WTC11 (cell line): Measurements from ENCODE around the gene ADAMTS18. TPM values are rescaled to one million over a fixed set of nuclear protein-coding genes. Genes with fewer than 3 reads are reported as not detected.

Experiments
- ATAC-seq: fragments of 200-7000 bp; cut with Tn5 transposase; 2 replicates; pipeline ENCODE4 v1.10.0; 2021; ENCODE audit warnings: mild to moderate bottlenecking, moderate library complexity
- CTCF ChIA-PET: fragments of 300-600 bp; sonication (Branson Sonifier 250); formaldehyde crosslinking; loops from one replicate; lab custom pipeline; 2021; ENCODE audit warnings: antibody characterized with exemption; lab: Charles Lee
- POLR2A ChIA-PET: fragments of 350-600 bp; sonication (Branson Sonifier 250); formaldehyde crosslinking; loops from one replicate; lab custom pipeline; 2021; ENCODE audit warnings: antibody characterized with exemption; lab: Charles Lee
- DNase-seq: peaks from one replicate; pipeline ENCODE4 v3.0.0; 2021; ENCODE audit warnings: low spot score
- H3K27ac Mint-ChIP-seq: 2 replicates; pipeline ENCODE4 v1.8.0; 2021; ENCODE audit warnings: mixed read lengths
- H3K27me3 Mint-ChIP-seq: 2 replicates; pipeline ENCODE4 v1.8.0; 2021; ENCODE audit warnings: low read depth, mild to moderate bottlenecking, moderate library complexity, mixed read lengths
- H3K36me3 Mint-ChIP-seq: 2 replicates; pipeline ENCODE4 v1.8.0; 2021; ENCODE audit warnings: mixed read lengths
- H3K4me1 Mint-ChIP-seq: 2 replicates; pipeline ENCODE4 v1.8.0; 2022; ENCODE audit warnings: mixed read lengths
- H3K4me3 Mint-ChIP-seq: 2 replicates; pipeline ENCODE4 v1.8.0; 2021; ENCODE audit warnings: mild to moderate bottlenecking, moderate library complexity, mixed read lengths
- H3K9me3 Mint-ChIP-seq: 2 replicates; pipeline ENCODE4 v1.8.0; 2021; ENCODE audit warnings: mixed read lengths
- ATF1 ChIP-seq: sonication (generic); formaldehyde crosslinking; IDR thresholded peaks from 2 replicates; pipeline ENCODE4 v1.8.1; 2023; ENCODE audit warnings: mild to moderate bottlenecking, moderate library complexity, missing genetic modification reagents
- CREM ChIP-seq: sonication (generic); formaldehyde crosslinking; IDR thresholded peaks from 2 replicates; pipeline ENCODE4 v1.8.1; 2022; ENCODE audit warnings: mild to moderate bottlenecking, missing genetic modification reagents, moderate library complexity
- E2F1 ChIP-seq: sonication (generic); formaldehyde crosslinking; IDR thresholded peaks from 2 replicates; pipeline ENCODE4 v1.8.0; 2022; ENCODE audit warnings: mild to moderate bottlenecking, missing genetic modification reagents
- E2F5 ChIP-seq: sonication (generic); formaldehyde crosslinking; IDR thresholded peaks from 2 replicates; pipeline ENCODE4 v1.8.1; 2022; ENCODE audit warnings: mild to moderate bottlenecking, moderate library complexity, missing genetic modification reagents
- GTF2I ChIP-seq: fragments of 250-450 bp; sonication (Bioruptor Pico); conservative IDR thresholded peaks from 2 replicates; pipeline ENCODE4 v1.4.0; 2021; ENCODE audit warnings: mild to moderate bottlenecking
- JUN ChIP-seq: sonication (generic); formaldehyde crosslinking; IDR thresholded peaks from 2 replicates; pipeline ENCODE4 v1.8.0; 2023; ENCODE audit warnings: mild to moderate bottlenecking, missing genetic modification reagents
- MXD4 ChIP-seq: fragments of 250-450 bp; sonication (Bioruptor Pico); IDR thresholded peaks from 2 replicates; pipeline ENCODE4 v1.8.0; 2021; ENCODE audit warnings: mild to moderate bottlenecking, moderate library complexity, borderline replicate concordance
- RELA ChIP-seq: sonication (generic); formaldehyde crosslinking; IDR thresholded peaks from 2 replicates; pipeline ENCODE4 v1.8.1; 2022; ENCODE audit warnings: missing genetic modification reagents, mild to moderate bottlenecking, borderline replicate concordance
- SP1 ChIP-seq: sonication (generic); formaldehyde crosslinking; conservative IDR thresholded peaks from 2 replicates; pipeline ENCODE4 v1.8.1; 2022; ENCODE audit warnings: missing genetic modification reagents
- STAT6 ChIP-seq: sonication (generic); formaldehyde crosslinking; conservative IDR thresholded peaks from 2 replicates; pipeline ENCODE4 v1.8.1; 2023; ENCODE audit warnings: mild to moderate bottlenecking, low read depth, missing genetic modification reagents, moderate library complexity
- TCF7 ChIP-seq: sonication (generic); formaldehyde crosslinking; IDR thresholded peaks from 2 replicates; pipeline ENCODE4 v1.8.0; 2022; ENCODE audit warnings: mild to moderate bottlenecking, low read depth, missing genetic modification reagents, moderate library complexity
- USF2 ChIP-seq: sonication (generic); formaldehyde crosslinking; IDR thresholded peaks from 2 replicates; pipeline ENCODE4 v1.8.1; 2023; ENCODE audit warnings: mild to moderate bottlenecking, missing genetic modification reagents, moderate library complexity
- ZBTB21 ChIP-seq: sonication (generic); formaldehyde crosslinking; IDR thresholded peaks from 2 replicates; pipeline ENCODE4 v1.8.1; 2023; ENCODE audit warnings: mild to moderate bottlenecking, missing genetic modification reagents, borderline replicate concordance
- ZMAT4 ChIP-seq: fragments of 250-450 bp; sonication (Bioruptor Pico); IDR thresholded peaks from 2 replicates; pipeline ENCODE4 v1.9.0; 2021; ENCODE audit warnings: mild to moderate bottlenecking
- ZNF232 ChIP-seq: sonication (generic); formaldehyde crosslinking; IDR thresholded peaks from 2 replicates; pipeline ENCODE4 v1.8.0; 2022; ENCODE audit warnings: mild to moderate bottlenecking, missing genetic modification reagents
- ZNF317 ChIP-seq: sonication (generic); formaldehyde crosslinking; IDR thresholded peaks from 2 replicates; pipeline ENCODE4 v1.8.1; 2023; ENCODE audit warnings: low read depth, mild to moderate bottlenecking, moderate library complexity, missing genetic modification reagents, borderline replicate concordance
- ZNF671 ChIP-seq: fragments of 250-450 bp; sonication (Bioruptor Pico); IDR thresholded peaks from 2 replicates; pipeline ENCODE4 v1.8.0; 2021; ENCODE audit warnings: mild to moderate bottlenecking
- total RNA-seq: library from RNA; stranded (reverse); gene quantifications from 3 replicates; pipeline ENCODE4 v1.2.3, GENCODE V29; 2021
- TF ChIP-seq, protein P1 (sequence below): sonication (generic); formaldehyde crosslinking; IDR thresholded peaks from 2 replicates; pipeline ENCODE4 v1.8.0; 2022; ENCODE audit warnings: missing genetic modification reagents
- TF ChIP-seq, protein P2 (sequence below): sonication (generic); formaldehyde crosslinking; IDR thresholded peaks from 2 replicates; pipeline ENCODE4 v1.8.1; 2022; ENCODE audit warnings: low read depth, missing genetic modification reagents, borderline replicate concordance
- TF ChIP-seq, protein P3 (sequence below): sonication (generic); formaldehyde crosslinking; IDR thresholded peaks from 2 replicates; pipeline ENCODE4 v1.8.1; 2022; ENCODE audit warnings: mild to moderate bottlenecking, missing genetic modification reagents, moderate library complexity, borderline replicate concordance

ADAMTS18 gene
- total RNA-seq, 1 experiment from 2014 or later, result 0.17 TPM

DNA sequence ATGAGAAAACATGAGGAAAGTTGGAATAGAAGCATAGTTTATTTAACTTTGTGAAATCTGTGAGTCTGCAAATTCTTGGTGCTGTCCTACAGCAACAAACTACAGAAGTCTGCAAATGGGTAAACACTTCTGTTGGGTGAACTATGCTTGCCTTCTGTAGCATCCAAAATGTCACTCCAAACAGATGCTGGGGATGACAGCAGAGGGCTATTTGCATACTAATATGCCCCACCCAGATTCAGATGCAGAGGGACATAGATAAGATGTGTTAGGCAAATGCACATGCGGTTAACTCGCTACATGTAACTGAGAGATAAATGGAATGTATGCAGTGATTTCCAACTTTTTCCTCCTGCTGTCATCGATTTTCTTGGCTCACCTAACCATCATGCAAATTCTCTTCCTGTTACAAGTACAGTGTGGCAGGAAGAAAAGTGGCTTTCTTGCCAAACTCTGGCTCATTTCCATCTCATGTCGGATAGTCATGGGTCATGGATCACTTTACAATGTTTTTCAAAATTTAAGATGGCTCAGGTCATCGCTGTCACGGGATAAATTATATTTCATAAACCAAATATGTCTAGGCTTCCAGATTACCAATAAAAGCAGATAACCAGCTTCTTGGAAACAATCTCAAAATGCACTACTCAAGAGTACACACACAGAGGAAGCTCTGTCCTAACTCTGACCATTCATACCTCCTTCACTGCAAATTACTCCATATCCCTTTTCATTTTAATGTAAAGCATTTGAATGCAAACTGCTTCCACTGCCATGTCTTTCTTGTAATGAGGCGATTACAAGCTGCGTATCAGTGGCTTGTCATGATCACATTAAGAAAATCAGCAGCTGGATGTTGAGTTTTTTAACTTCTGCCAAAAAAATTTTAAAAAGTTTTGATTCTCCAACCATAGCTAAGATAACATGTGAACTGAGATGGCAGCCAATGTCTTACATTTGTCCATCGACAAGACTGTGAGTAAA is 47.7 kb downstream of the ADAMTS18 start:
- Mint-ChIP-seq H3K27me3 (no peaks in the 10 kb centered on the region), H3K4me3 (no peak overlapping the region), H3K4me1 (peaks cover 42% of the 10 kb centered on the region), H3K9me3 (no peaks in the 10 kb centered on the region), H3K36me3 (no peaks in the 10 kb centered on the region), H3K27ac (no peak overlapping the region)
- ChIA-PET CTCF (interaction anchor here (1.1 to 1.6 kb wide), 3 partner anchors 11 to 616 kb away, joined by 3 to 4 read pairs (median 4); no protein-coding TSS in a partner anchor), POLR2A (interaction anchor here (1.2 kb wide), 1 partner anchor 47 kb away, joined by 3 read pairs; no protein-coding TSS in a partner anchor)
- DNase-seq (no peak), ATAC-seq (no peak)
- no peak for TF ChIP-seq TCF7 (CRISPR knock-in tag)
- TF ChIP-seq ZMAT4 (CRISPR knock-in tag), result no peak
- no peak for TF ChIP-seq ATF1 (CRISPR knock-in tag)
- TF ChIP-seq ZNF232 (CRISPR knock-in tag), result no peak
- no peak for TF ChIP-seq RELA (CRISPR knock-in tag)
- TF ChIP-seq JUN (CRISPR knock-in tag), result no peak
- no peak for TF ChIP-seq E2F5 (CRISPR knock-in tag)
- TF ChIP-seq ZBTB21 (CRISPR knock-in tag), result no peak
- TF ChIP-seq GTF2I (CRISPR knock-in tag), result no peak
- TF ChIP-seq, protein P1, sequence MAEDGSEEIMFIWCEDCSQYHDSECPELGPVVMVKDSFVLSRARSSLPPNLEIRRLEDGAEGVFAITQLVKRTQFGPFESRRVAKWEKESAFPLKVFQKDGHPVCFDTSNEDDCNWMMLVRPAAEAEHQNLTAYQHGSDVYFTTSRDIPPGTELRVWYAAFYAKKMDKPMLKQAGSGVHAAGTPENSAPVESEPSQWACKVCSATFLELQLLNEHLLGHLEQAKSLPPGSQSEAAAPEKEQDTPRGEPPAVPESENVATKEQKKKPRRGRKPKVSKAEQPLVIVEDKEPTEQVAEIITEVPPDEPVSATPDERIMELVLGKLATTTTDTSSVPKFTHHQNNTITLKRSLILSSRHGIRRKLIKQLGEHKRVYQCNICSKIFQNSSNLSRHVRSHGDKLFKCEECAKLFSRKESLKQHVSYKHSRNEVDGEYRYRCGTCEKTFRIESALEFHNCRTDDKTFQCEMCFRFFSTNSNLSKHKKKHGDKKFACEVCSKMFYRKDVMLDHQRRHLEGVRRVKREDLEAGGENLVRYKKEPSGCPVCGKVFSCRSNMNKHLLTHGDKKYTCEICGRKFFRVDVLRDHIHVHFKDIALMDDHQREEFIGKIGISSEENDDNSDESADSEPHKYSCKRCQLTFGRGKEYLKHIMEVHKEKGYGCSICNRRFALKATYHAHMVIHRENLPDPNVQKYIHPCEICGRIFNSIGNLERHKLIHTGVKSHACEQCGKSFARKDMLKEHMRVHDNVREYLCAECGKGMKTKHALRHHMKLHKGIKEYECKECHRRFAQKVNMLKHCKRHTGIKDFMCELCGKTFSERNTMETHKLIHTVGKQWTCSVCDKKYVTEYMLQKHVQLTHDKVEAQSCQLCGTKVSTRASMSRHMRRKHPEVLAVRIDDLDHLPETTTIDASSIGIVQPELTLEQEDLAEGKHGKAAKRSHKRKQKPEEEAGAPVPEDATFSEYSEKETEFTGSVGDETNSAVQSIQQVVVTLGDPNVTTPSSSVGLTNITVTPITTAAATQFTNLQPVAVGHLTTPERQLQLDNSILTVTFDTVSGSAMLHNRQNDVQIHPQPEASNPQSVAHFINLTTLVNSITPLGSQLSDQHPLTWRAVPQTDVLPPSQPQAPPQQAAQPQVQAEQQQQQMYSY (CRISPR knock-in tag), result no peak
- TF ChIP-seq ZNF317, result no peak
- no peak for TF ChIP-seq SP1 (CRISPR knock-in tag)
- TF ChIP-seq ZNF671 (CRISPR knock-in tag), result no peak
- no peak for TF ChIP-seq MXD4 (CRISPR knock-in tag)
- TF ChIP-seq, protein P2, sequence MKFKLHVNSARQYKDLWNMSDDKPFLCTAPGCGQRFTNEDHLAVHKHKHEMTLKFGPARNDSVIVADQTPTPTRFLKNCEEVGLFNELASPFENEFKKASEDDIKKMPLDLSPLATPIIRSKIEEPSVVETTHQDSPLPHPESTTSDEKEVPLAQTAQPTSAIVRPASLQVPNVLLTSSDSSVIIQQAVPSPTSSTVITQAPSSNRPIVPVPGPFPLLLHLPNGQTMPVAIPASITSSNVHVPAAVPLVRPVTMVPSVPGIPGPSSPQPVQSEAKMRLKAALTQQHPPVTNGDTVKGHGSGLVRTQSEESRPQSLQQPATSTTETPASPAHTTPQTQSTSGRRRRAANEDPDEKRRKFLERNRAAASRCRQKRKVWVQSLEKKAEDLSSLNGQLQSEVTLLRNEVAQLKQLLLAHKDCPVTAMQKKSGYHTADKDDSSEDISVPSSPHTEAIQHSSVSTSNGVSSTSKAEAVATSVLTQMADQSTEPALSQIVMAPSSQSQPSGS (CRISPR knock-in tag), result no peak
- TF ChIP-seq, protein P3, sequence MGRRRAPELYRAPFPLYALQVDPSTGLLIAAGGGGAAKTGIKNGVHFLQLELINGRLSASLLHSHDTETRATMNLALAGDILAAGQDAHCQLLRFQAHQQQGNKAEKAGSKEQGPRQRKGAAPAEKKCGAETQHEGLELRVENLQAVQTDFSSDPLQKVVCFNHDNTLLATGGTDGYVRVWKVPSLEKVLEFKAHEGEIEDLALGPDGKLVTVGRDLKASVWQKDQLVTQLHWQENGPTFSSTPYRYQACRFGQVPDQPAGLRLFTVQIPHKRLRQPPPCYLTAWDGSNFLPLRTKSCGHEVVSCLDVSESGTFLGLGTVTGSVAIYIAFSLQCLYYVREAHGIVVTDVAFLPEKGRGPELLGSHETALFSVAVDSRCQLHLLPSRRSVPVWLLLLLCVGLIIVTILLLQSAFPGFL (CRISPR knock-in tag), result no peak
- no peak for TF ChIP-seq CREM (CRISPR knock-in tag)
- no peak for TF ChIP-seq E2F1 (CRISPR knock-in tag)
- TF ChIP-seq USF2 (CRISPR knock-in tag), result no peak
- no peak for TF ChIP-seq STAT6
- TF ChIP-seq, all 79 proteins: peak for 0
